SK-N-SH treated with all-trans-retinoic acid at 6 μM for 48 hours (cell line): ENCODE measurements around the gene NOD2.

ENCODE experiments used
- CREB5 ChIP-seq: fragments of 250-450 bp; sonication (Bioruptor Pico); IDR thresholded peaks from 2 replicates; pipeline ENCODE4 v1.5.1; 2020; ENCODE audit warnings: low read depth, mild to moderate bottlenecking, moderate library complexity
- CSDC2 ChIP-seq: fragments of 250-450 bp; sonication (Bioruptor Pico); IDR thresholded peaks from 2 replicates; pipeline ENCODE4 v1.5.0; 2020; ENCODE audit warnings: mild to moderate bottlenecking, moderate library complexity
- ESRRG ChIP-seq: fragments of 250-450 bp; sonication (Bioruptor Pico); IDR thresholded peaks from 2 replicates; pipeline ENCODE4 v1.6.1; 2021; ENCODE audit warnings: mild to moderate bottlenecking
- GLIS3 ChIP-seq: fragments of 250-450 bp; sonication (Bioruptor Pico); IDR thresholded peaks from 2 replicates; pipeline ENCODE4 v1.5.0; 2020; ENCODE audit warnings: mild to moderate bottlenecking, moderate library complexity
- PATZ1 ChIP-seq: fragments of 250-450 bp; sonication (Bioruptor Pico); IDR thresholded peaks from 2 replicates; pipeline ENCODE4 v1.8.0; 2020; ENCODE audit warnings: mild to moderate bottlenecking, moderate library complexity, borderline replicate concordance
- RARB ChIP-seq: fragments of 250-450 bp; sonication (Bioruptor Pico); IDR thresholded peaks from 2 replicates; pipeline ENCODE4 v1.8.0; 2021; ENCODE audit warnings: mild to moderate bottlenecking, moderate library complexity
- TCF4 ChIP-seq: fragments of 250-450 bp; sonication (Bioruptor Pico); IDR thresholded peaks from 2 replicates; pipeline ENCODE4 v1.8.0; 2021; ENCODE audit warnings: mild to moderate bottlenecking, moderate library complexity, borderline replicate concordance
- ZFP3 ChIP-seq: fragments of 250-450 bp; sonication (Bioruptor Pico); IDR thresholded peaks from 2 replicates; pipeline ENCODE4 v1.5.0; 2020; ENCODE audit warnings: mild to moderate bottlenecking, moderate library complexity
- ZFP30 ChIP-seq: fragments of 450-650 bp; formaldehyde crosslinking; IDR thresholded peaks from 2 replicates; pipeline ENCODE4 v1.5.0; 2022; ENCODE audit warnings: mild to moderate bottlenecking, moderate library complexity
- ZNF565 ChIP-seq: fragments of 450-650 bp; formaldehyde crosslinking; conservative IDR thresholded peaks from 2 replicates; pipeline ENCODE4 v1.5.0; 2020; ENCODE audit warnings: low read depth, mild to moderate bottlenecking, moderate library complexity

GRCh38 chr16:50776037-50776436, 82.6 kb downstream of the NOD2 start:
- no peak for TF ChIP-seq ZFP30 (CRISPR knock-in tag)
- no peak for TF ChIP-seq ZNF565 (CRISPR knock-in tag)
- no peak for TF ChIP-seq CREB5 (CRISPR knock-in tag)
- no peak for TF ChIP-seq CSDC2 (CRISPR knock-in tag)
- no peak for TF ChIP-seq ESRRG
- no peak for TF ChIP-seq TCF4
- no peak for TF ChIP-seq RARB (CRISPR knock-in tag)
- TF ChIP-seq PATZ1 = no peak
- no peak for TF ChIP-seq GLIS3 (CRISPR knock-in tag)
- no peak for TF ChIP-seq ZFP3
